GM19043 (cell line): ENCODE measurements around the gene FUT9.
"Not testable (repeated sequence)": the region's sequence is repeated elsewhere in the genome, so short reads cannot be mapped to it uniquely, and the experiment has no call there.

Source experiments
- ATAC-seq: cut with Tn5 transposase; IDR thresholded peaks from one replicate; pipeline ENCODE4 v1.9.1; 2021; ENCODE audit warnings: low read depth; ENCODE audit not compliant: unreplicated experiment

Gene FUT9

GRCh38 chr6:96260787-96261430, 245.1 kb downstream of the FUT9 start:
- ATAC-seq: not testable (repeated sequence)
